HepG2 (cell line): ENCODE data around the gene PRIM2. TPM values are rescaled to one million over a fixed set of nuclear protein-coding genes. Genes with fewer than 3 reads are reported as not detected.

Experiments
- GATAD2A ChIP-seq: IDR thresholded peaks from 2 replicates; pipeline ENCODE4 v1.6.1; 2016
- KAT7 ChIP-seq: IDR thresholded peaks from 2 replicates; pipeline ENCODE4 v1.6.1; 2018; ENCODE audit warnings: borderline replicate concordance, missing compliant biosample characterization
- KLF16 ChIP-seq, 2 experiments: sonication (generic) in 1 of 2; formaldehyde crosslinking in 1 of 2; IDR thresholded peaks; 2 replicates each; pipeline versions ENCODE4 v1.6.1 to v1.8.0; 2016 to 2023; ENCODE audit warnings: missing genetic modification reagents in 2 of 2, missing compliant biosample characterization in 1 of 2
- NFATC3 ChIP-seq: sonication (generic); formaldehyde crosslinking; IDR thresholded peaks from 2 replicates; pipeline ENCODE4 v1.5.1; 2020; ENCODE audit warnings: mild to moderate bottlenecking, missing genetic modification reagents
- PAF1 ChIP-seq: IDR thresholded peaks from 2 replicates; pipeline ENCODE4 v1.6.1; 2016; ENCODE audit warnings: missing genetic modification reagents, missing compliant biosample characterization
- POGZ ChIP-seq: sonication (generic); formaldehyde crosslinking; IDR thresholded peaks from 2 replicates; pipeline ENCODE4 v1.4.0; 2020; ENCODE audit warnings: mild to moderate bottlenecking, missing genetic modification reagents
- RARG ChIP-seq: sonication (generic); formaldehyde crosslinking; IDR thresholded peaks from 2 replicates; pipeline ENCODE4 v1.4.0; 2020; ENCODE audit warnings: low read depth, mild to moderate bottlenecking, missing genetic modification reagents
- SRY ChIP-seq: sonication (generic); formaldehyde crosslinking; IDR thresholded peaks from 2 replicates; pipeline ENCODE4 v1.8.0; 2022; ENCODE audit warnings: mild to moderate bottlenecking, missing genetic modification reagents
- ZNF224 ChIP-seq: sonication (generic); formaldehyde crosslinking; IDR thresholded peaks from 2 replicates; pipeline ENCODE4 v1.5.0; 2020; ENCODE audit warnings: mild to moderate bottlenecking, missing genetic modification reagents
- ZNF230 ChIP-seq: sonication (generic); formaldehyde crosslinking; IDR thresholded peaks from 2 replicates; pipeline ENCODE4 v1.4.0; 2020; ENCODE audit warnings: mild to moderate bottlenecking, missing genetic modification reagents
- ZNF333 ChIP-seq: sonication (generic); formaldehyde crosslinking; IDR thresholded peaks from 2 replicates; pipeline ENCODE4 v1.4.0; 2020; ENCODE audit warnings: mild to moderate bottlenecking, missing genetic modification reagents, borderline replicate concordance
- ZNF557 ChIP-seq: sonication (generic); formaldehyde crosslinking; IDR thresholded peaks from 2 replicates; pipeline ENCODE4 v1.4.0; 2020; ENCODE audit warnings: missing genetic modification reagents
- ZNF558 ChIP-seq: sonication (generic); formaldehyde crosslinking; IDR thresholded peaks from 2 replicates; pipeline ENCODE4 v1.9.0; 2022; ENCODE audit warnings: mild to moderate bottlenecking, missing genetic modification reagents, borderline replicate concordance
- ZNF672 ChIP-seq: sonication (generic); formaldehyde crosslinking; IDR thresholded peaks from 2 replicates; pipeline ENCODE4 v1.8.1; 2022; ENCODE audit warnings: missing genetic modification reagents
- ZNF788 ChIP-seq: sonication (generic); formaldehyde crosslinking; IDR thresholded peaks from 2 replicates; pipeline ENCODE4 v1.5.0; 2020; ENCODE audit warnings: mild to moderate bottlenecking, missing genetic modification reagents, borderline replicate concordance
- ZSCAN20 ChIP-seq: sonication (generic); formaldehyde crosslinking; IDR thresholded peaks from 2 replicates; pipeline ENCODE4 v1.4.0; 2020; ENCODE audit warnings: missing genetic modification reagents, mild to moderate bottlenecking, borderline replicate concordance
- polyA plus RNA-seq, 8 experiments: library from polyadenylated mRNA; depleted of rRNA in 3 of 8; stranded (reverse) in 7 of 8; unstranded in 1 of 8; fragments of >200 nt; fragmentation: Illumina TruSeq in 4 of 8; extraction: Trizol in 4 of 8; gene quantifications; 2 replicates each; pipeline versions ENCODE4 v1.2.1 to v1.2.3, GENCODE V29; 2011 to 2016; ENCODE audit warnings: low read depth in 4 of 8, missing spikeins in 1 of 8, mixed read lengths in 1 of 8; ENCODE audit not compliant: insufficient read depth in 1 of 8
- total RNA-seq, 5 experiments: library from RNA; depleted of rRNA; stranded (reverse); fragments of >200 nt; fragmentation: Illumina TruSeq; extraction: Trizol; gene quantifications; 2 replicates each; pipeline ENCODE4 v1.2.3, GENCODE V29; 2016; ENCODE audit warnings: low read depth in 1 of 5
- TF ChIP-seq, protein P1 (sequence below): sonication (generic); formaldehyde crosslinking; IDR thresholded peaks from 2 replicates; pipeline ENCODE4 v1.8.1; 2023; ENCODE audit warnings: mild to moderate bottlenecking, moderate library complexity, missing genetic modification reagents
- TF ChIP-seq, protein P2 (sequence below): IDR thresholded peaks from 2 replicates; pipeline ENCODE4 v1.6.1; 2018; ENCODE audit warnings: missing genetic modification reagents, mild to moderate bottlenecking, missing compliant biosample characterization
- TF ChIP-seq, protein P3 (sequence below): conservative IDR thresholded peaks from 2 replicates; pipeline ENCODE4 v1.6.1; 2018; ENCODE audit warnings: missing genetic modification reagents
- TF ChIP-seq, protein P4 (sequence below): sonication (generic); formaldehyde crosslinking; IDR thresholded peaks from 2 replicates; pipeline ENCODE4 v1.4.0; 2020; ENCODE audit warnings: missing genetic modification reagents
- TF ChIP-seq, protein P5 (sequence below): sonication (generic); formaldehyde crosslinking; IDR thresholded peaks from 2 replicates; pipeline ENCODE4 v1.5.0; 2020; ENCODE audit warnings: missing genetic modification reagents

PRIM2 gene
- total and polyA plus RNA-seq, 2 of the 13 experiments (the other 11 are each of a cell fraction or from before 2014, with no cell fraction given): 8.0 to 52.7 TPM

DNA sequence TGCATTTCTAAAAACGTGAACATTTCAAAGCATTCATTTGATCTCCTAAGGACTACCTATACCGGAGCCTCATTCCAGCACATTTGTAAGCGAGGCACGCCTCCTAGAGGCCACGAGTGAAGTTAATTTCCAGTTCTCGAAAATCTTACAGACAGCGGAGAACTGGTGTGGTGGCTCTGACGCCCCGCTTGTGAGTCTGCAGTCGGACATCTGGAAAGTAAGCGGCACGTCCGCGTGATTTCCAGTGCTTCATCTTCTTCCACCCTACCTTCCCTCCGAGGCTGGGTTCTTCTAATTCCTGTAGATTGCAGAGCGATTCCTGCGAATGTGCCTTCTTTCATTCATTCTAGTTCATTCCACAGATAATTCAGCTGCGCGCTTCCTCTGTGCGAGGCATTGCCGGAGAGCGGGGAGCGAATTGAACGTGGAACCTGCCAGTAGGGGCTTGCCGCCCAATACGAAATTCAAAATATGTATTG, 810 bp upstream of the PRIM2 start (continued):
- TF ChIP-seq, protein P1, sequence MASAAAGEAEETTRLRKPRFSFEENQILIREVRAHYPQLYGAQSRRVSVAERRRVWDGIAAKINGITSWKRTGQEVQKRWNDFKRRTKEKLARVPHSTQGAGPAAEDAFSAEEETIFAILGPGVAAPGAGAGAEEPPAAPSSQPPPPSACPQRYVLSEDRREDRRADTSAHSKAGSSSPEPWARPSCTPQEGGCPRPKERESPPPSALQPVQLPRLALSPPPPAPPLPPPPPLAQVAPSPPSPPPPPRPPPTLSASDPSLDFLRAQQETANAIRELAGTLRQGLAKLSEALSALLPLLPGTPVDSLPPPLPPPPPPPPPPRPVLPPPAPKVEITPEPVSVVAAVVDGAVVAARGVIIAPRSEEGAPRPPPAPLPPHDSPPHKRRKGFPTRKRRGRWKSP: no peak; the same call in 1 of the 2 replicates
- TF ChIP-seq ZSCAN20 (CRISPR knock-in tag) (no peak), KLF16 (CRISPR knock-in tag; IDR thresholded peaks at IDR 0.05) (0 out of 4 replicates have a peak, but pooled peaks of 1 of the 2 experiments have one; percentile 32), ZNF788 (CRISPR knock-in tag) (peak; percentile 23; the same call in 1 of the 2 replicates), POGZ (CRISPR knock-in tag) (peak; percentile 54), PAF1 (CRISPR knock-in tag) (no peak), ZNF230 (no peak), GATAD2A (CRISPR knock-in tag) (peak; percentile 36; the same call in 1 of the 2 replicates), ZNF558 (CRISPR knock-in tag) (no peak), SRY (CRISPR knock-in tag) (no peak; the same call in 1 of the 2 replicates), KAT7 (CRISPR knock-in tag) (no peak), RARG (CRISPR knock-in tag) (no peak), ZNF224 (CRISPR knock-in tag) (peak; percentile 27; the same call in 1 of the 2 replicates), ZNF672 (no peak), ZNF557 (CRISPR knock-in tag) (no peak), NFATC3 (no peak), ZNF333 (CRISPR knock-in tag) (0 out of 2 replicates have a peak, but pooled peaks have one; percentile 38)
- TF ChIP-seq, protein P2, sequence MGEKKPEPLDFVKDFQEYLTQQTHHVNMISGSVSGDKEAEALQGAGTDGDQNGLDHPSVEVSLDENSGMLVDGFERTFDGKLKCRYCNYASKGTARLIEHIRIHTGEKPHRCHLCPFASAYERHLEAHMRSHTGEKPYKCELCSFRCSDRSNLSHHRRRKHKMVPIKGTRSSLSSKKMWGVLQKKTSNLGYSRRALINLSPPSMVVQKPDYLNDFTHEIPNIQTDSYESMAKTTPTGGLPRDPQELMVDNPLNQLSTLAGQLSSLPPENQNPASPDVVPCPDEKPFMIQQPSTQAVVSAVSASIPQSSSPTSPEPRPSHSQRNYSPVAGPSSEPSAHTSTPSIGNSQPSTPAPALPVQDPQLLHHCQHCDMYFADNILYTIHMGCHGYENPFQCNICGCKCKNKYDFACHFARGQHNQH (CRISPR knock-in tag): peak; percentile 77
- TF ChIP-seq, protein P3, sequence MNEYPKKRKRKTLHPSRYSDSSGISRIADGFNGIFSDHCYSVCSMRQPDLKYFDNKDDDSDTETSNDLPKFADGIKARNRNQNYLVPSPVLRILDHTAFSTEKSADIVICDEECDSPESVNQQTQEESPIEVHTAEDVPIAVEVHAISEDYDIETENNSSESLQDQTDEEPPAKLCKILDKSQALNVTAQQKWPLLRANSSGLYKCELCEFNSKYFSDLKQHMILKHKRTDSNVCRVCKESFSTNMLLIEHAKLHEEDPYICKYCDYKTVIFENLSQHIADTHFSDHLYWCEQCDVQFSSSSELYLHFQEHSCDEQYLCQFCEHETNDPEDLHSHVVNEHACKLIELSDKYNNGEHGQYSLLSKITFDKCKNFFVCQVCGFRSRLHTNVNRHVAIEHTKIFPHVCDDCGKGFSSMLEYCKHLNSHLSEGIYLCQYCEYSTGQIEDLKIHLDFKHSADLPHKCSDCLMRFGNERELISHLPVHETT (CRISPR knock-in tag): 0 out of 2 replicates have a peak, but pooled peaks have one; percentile 29
- TF ChIP-seq, protein P4, sequence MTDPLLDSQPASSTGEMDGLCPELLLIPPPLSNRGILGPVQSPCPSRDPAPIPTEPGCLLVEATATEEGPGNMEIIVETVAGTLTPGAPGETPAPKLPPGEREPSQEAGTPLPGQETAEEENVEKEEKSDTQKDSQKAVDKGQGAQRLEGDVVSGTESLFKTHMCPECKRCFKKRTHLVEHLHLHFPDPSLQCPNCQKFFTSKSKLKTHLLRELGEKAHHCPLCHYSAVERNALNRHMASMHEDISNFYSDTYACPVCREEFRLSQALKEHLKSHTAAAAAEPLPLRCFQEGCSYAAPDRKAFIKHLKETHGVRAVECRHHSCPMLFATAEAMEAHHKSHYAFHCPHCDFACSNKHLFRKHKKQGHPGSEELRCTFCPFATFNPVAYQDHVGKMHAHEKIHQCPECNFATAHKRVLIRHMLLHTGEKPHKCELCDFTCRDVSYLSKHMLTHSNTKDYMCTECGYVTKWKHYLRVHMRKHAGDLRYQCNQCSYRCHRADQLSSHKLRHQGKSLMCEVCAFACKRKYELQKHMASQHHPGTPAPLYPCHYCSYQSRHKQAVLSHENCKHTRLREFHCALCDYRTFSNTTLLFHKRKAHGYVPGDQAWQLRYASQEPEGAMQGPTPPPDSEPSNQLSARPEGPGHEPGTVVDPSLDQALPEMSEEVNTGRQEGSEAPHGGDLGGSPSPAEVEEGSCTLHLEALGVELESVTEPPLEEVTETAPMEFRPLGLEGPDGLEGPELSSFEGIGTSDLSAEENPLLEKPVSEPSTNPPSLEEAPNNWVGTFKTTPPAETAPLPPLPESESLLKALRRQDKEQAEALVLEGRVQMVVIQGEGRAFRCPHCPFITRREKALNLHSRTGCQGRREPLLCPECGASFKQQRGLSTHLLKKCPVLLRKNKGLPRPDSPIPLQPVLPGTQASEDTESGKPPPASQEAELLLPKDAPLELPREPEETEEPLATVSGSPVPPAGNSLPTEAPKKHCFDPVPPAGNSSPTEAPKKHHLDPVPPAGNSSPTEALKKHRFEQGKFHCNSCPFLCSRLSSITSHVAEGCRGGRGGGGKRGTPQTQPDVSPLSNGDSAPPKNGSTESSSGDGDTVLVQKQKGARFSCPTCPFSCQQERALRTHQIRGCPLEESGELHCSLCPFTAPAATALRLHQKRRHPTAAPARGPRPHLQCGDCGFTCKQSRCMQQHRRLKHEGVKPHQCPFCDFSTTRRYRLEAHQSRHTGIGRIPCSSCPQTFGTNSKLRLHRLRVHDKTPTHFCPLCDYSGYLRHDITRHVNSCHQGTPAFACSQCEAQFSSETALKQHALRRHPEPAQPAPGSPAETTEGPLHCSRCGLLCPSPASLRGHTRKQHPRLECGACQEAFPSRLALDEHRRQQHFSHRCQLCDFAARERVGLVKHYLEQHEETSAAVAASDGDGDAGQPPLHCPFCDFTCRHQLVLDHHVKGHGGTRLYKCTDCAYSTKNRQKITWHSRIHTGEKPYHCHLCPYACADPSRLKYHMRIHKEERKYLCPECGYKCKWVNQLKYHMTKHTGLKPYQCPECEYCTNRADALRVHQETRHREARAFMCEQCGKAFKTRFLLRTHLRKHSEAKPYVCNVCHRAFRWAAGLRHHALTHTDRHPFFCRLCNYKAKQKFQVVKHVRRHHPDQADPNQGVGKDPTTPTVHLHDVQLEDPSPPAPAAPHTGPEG (CRISPR knock-in tag): 0 out of 2 replicates have a peak, but pooled peaks have one; percentile 6
- TF ChIP-seq, protein P5, sequence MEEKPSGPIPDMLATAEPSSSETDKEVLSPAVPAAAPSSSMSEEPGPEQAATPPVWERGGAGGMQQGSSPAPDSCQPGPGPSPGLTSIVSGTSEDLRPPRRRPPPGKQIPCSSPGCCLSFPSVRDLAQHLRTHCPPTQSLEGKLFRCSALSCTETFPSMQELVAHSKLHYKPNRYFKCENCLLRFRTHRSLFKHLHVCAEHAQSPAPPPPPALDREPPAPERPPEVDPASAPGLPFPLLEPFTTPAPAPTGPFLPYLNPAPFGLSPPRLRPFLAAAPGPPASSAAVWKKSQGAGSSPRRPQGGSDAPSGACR (CRISPR knock-in tag): no peak
